ENCODE measurements around the gene PSMD4. TPM values are rescaled to one million over a fixed set of nuclear protein-coding genes. Genes with fewer than 3 reads are reported as not detected.

PSMD4 gene
- total RNA-seq, 1 experiment from 2014 or later, result 99.7 TPM

GRCh38 chr1:151287767-151288500, 33.4 kb downstream of the PSMD4 start:
- peaks cover 34% of the 10 kb centered on the region for H3K79me2 ChIP-seq (ENCODE audit: low read length)
- H3K9ac ChIP-seq (ENCODE audit: low read length), result no peak overlapping the region
- peaks cover 21% of the 10 kb centered on the region for H3K36me3 ChIP-seq (ENCODE audit: insufficient read depth, low read length)
- no peak overlapping the region for H3K4me3 ChIP-seq (ENCODE audit: low read length)
- no peak for DNase-seq
- H3K4me2 ChIP-seq (ENCODE audit: low read depth, low read length, poor library complexity, severe bottlenecking), result no peak overlapping the region
- peaks cover 12% of the 10 kb centered on the region; the same call in 1 of the 2 replicates for H4K20me1 ChIP-seq (ENCODE audit: insufficient read depth, low read depth, low read length)
- H3K27me3 ChIP-seq (ENCODE audit: low read length), result no peaks in the 10 kb centered on the region
- H3K9me2 ChIP-seq (replicated peaks; ENCODE audit: insufficient read depth, low read length), result no peaks in the 10 kb centered on the region
- H3K27ac ChIP-seq (ENCODE audit: low read length), result no peak overlapping the region
- no peaks in the 10 kb centered on the region for H3K9me3 ChIP-seq (ENCODE audit: low read length)
- H3K4me1 ChIP-seq (ENCODE audit: low read length), result peaks cover 15% of the 10 kb centered on the region
- no peak overlapping the region for H2AFZ ChIP-seq (ENCODE audit: low read length)

GRCh38 chr1:151288502-151288901, 34.0 kb downstream of the PSMD4 start:
- Histone ChIP-seq H3K9me3 (ENCODE audit: low read length) (no peaks in the 10 kb centered on the region), H3K27me3 (ENCODE audit: low read length) (no peaks in the 10 kb centered on the region), H3K79me2 (ENCODE audit: low read length) (peaks cover 29% of the 10 kb centered on the region), H3K27ac (ENCODE audit: low read length) (no peak overlapping the region), H3K4me3 (ENCODE audit: low read length) (no peak overlapping the region), H3K36me3 (ENCODE audit: insufficient read depth, low read length) (peaks cover 22% of the 10 kb centered on the region), H3K9me2 (replicated peaks; ENCODE audit: insufficient read depth, low read length) (no peaks in the 10 kb centered on the region), H4K20me1 (ENCODE audit: insufficient read depth, low read depth, low read length) (peaks cover 12% of the 10 kb centered on the region; the same call in 1 of the 2 replicates), H2AFZ (ENCODE audit: low read length) (no peak overlapping the region), H3K4me2 (ENCODE audit: low read depth, low read length, poor library complexity, severe bottlenecking) (no peak overlapping the region), H3K9ac (ENCODE audit: low read length) (no peak overlapping the region), H3K4me1 (ENCODE audit: low read length) (peaks cover 10% of the 10 kb centered on the region)
- no peak for DNase-seq

GRCh38 chr1:151289080-151289935, 34.8 kb downstream of the PSMD4 start:
- peaks cover 20% of the 10 kb centered on the region for H3K79me2 ChIP-seq (ENCODE audit: low read length)
- no peaks in the 10 kb centered on the region for H3K9me3 ChIP-seq (ENCODE audit: low read length)
- H3K4me1 ChIP-seq (ENCODE audit: low read length), result peaks cover 2% of the 10 kb centered on the region
- no peak overlapping the region for H2AFZ ChIP-seq (ENCODE audit: low read length)
- peaks cover 6% of the 10 kb centered on the region; the same call in 1 of the 2 replicates for H4K20me1 ChIP-seq (ENCODE audit: insufficient read depth, low read depth, low read length)
- H3K4me3 ChIP-seq (ENCODE audit: low read length), result no peak overlapping the region
- H3K36me3 ChIP-seq (ENCODE audit: insufficient read depth, low read length), result peaks cover 24% of the 10 kb centered on the region
- H3K4me2 ChIP-seq (ENCODE audit: low read depth, low read length, poor library complexity, severe bottlenecking), result no peak overlapping the region
- no peaks in the 10 kb centered on the region for H3K9me2 ChIP-seq (replicated peaks; ENCODE audit: insufficient read depth, low read length)
- no peak for DNase-seq
- H3K9ac ChIP-seq (ENCODE audit: low read length), result no peak overlapping the region
- H3K27me3 ChIP-seq (ENCODE audit: low read length), result no peaks in the 10 kb centered on the region
- no peak overlapping the region for H3K27ac ChIP-seq (ENCODE audit: low read length)

- H3K36me3 ChIP-seq (ENCODE audit: insufficient read depth, low read length), result peaks cover 29% of the 10 kb centered on the region
- no peak for DNase-seq
- H3K9me3 ChIP-seq (ENCODE audit: low read length), result no peaks in the 10 kb centered on the region
- H3K4me2 ChIP-seq (ENCODE audit: low read depth, low read length, poor library complexity, severe bottlenecking), result no peak overlapping the region
- H3K9ac ChIP-seq (ENCODE audit: low read length), result no peak overlapping the region
- H3K79me2 ChIP-seq (ENCODE audit: low read length), result peaks cover 12% of the 10 kb centered on the region
- H3K4me3 ChIP-seq (ENCODE audit: low read length), result no peak overlapping the region
- H2AFZ ChIP-seq (ENCODE audit: low read length), result no peak overlapping the region
- no peaks in the 10 kb centered on the region for H3K4me1 ChIP-seq (ENCODE audit: low read length)
- no peaks in the 10 kb centered on the region for H3K9me2 ChIP-seq (replicated peaks; ENCODE audit: insufficient read depth, low read length)
- H3K27ac ChIP-seq (ENCODE audit: low read length), result no peak overlapping the region
- 0 out of 2 replicates have a peak, but pooled peaks cover 4% of the 10 kb centered on the region for H4K20me1 ChIP-seq (ENCODE audit: insufficient read depth, low read depth, low read length)
- no peaks in the 10 kb centered on the region for H3K27me3 ChIP-seq (ENCODE audit: low read length)
Measured at GRCh38 chr1:151289991-151290708, 35.6 kb downstream of the PSMD4 start.

GRCh38 chr1:151290709-151291303, 36.3 kb downstream of the PSMD4 start:
- no peaks in the 10 kb centered on the region for H3K9me3 ChIP-seq (ENCODE audit: low read length)
- no peak overlapping the region for H3K9ac ChIP-seq (ENCODE audit: low read length)
- H3K36me3 ChIP-seq (ENCODE audit: insufficient read depth, low read length), result peaks cover 29% of the 10 kb centered on the region
- H3K4me3 ChIP-seq (ENCODE audit: low read length), result no peak overlapping the region
- no peaks in the 10 kb centered on the region for H3K4me1 ChIP-seq (ENCODE audit: low read length)
- no peaks in the 10 kb centered on the region for H3K27me3 ChIP-seq (ENCODE audit: low read length)
- no peak for DNase-seq
- no peak overlapping the region for H3K27ac ChIP-seq (ENCODE audit: low read length)
- no peak overlapping the region for H2AFZ ChIP-seq (ENCODE audit: low read length)
- peaks cover 8% of the 10 kb centered on the region for H3K79me2 ChIP-seq (ENCODE audit: low read length)
- 0 out of 2 replicates have a peak, but pooled peaks cover 4% of the 10 kb centered on the region for H4K20me1 ChIP-seq (ENCODE audit: insufficient read depth, low read depth, low read length)
- no peaks in the 10 kb centered on the region for H3K9me2 ChIP-seq (replicated peaks; ENCODE audit: insufficient read depth, low read length)
- H3K4me2 ChIP-seq (ENCODE audit: low read depth, low read length, poor library complexity, severe bottlenecking), result no peak overlapping the region

- Histone ChIP-seq H3K27me3 (ENCODE audit: low read length) (no peaks in the 10 kb centered on the region), H3K36me3 (ENCODE audit: insufficient read depth, low read length) (peaks cover 28% of the 10 kb centered on the region), H4K20me1 (ENCODE audit: insufficient read depth, low read depth, low read length) (0 out of 2 replicates have a peak, but pooled peaks cover 4% of the 10 kb centered on the region), H3K4me1 (ENCODE audit: low read length) (no peaks in the 10 kb centered on the region), H3K4me2 (ENCODE audit: low read depth, low read length, poor library complexity, severe bottlenecking) (no peak overlapping the region), H3K9ac (ENCODE audit: low read length) (no peak overlapping the region), H3K79me2 (ENCODE audit: low read length) (0 out of 2 replicates have a peak, but pooled peaks cover 1% of the 10 kb centered on the region), H3K4me3 (ENCODE audit: low read length) (no peak overlapping the region), H3K27ac (ENCODE audit: low read length) (no peak overlapping the region), H3K9me3 (ENCODE audit: low read length) (no peaks in the 10 kb centered on the region), H3K9me2 (replicated peaks; ENCODE audit: insufficient read depth, low read length) (no peaks in the 10 kb centered on the region), H2AFZ (ENCODE audit: low read length) (no peak overlapping the region)
- DNase-seq, result no peak
Measured at GRCh38 chr1:151292207-151293030, 37.9 kb downstream of the PSMD4 start.

- no peak overlapping the region for H3K4me2 ChIP-seq (ENCODE audit: low read depth, low read length, poor library complexity, severe bottlenecking)
- H3K4me1 ChIP-seq (ENCODE audit: low read length), result no peaks in the 10 kb centered on the region
- H3K79me2 ChIP-seq (ENCODE audit: low read length), result no peaks in the 10 kb centered on the region
- no peak overlapping the region for H3K27ac ChIP-seq (ENCODE audit: low read length)
- no peak overlapping the region for H3K9ac ChIP-seq (ENCODE audit: low read length)
- H2AFZ ChIP-seq (ENCODE audit: low read length), result no peak overlapping the region
- H3K36me3 ChIP-seq (ENCODE audit: insufficient read depth, low read length), result peaks cover 32% of the 10 kb centered on the region
- 0 out of 2 replicates have a peak, but pooled peaks cover 4% of the 10 kb centered on the region for H4K20me1 ChIP-seq (ENCODE audit: insufficient read depth, low read depth, low read length)
- H3K4me3 ChIP-seq (ENCODE audit: low read length), result no peak overlapping the region
- no peaks in the 10 kb centered on the region for H3K9me3 ChIP-seq (ENCODE audit: low read length)
- no peak for DNase-seq
- no peaks in the 10 kb centered on the region for H3K9me2 ChIP-seq (replicated peaks; ENCODE audit: insufficient read depth, low read length)
- no peaks in the 10 kb centered on the region for H3K27me3 ChIP-seq (ENCODE audit: low read length)
Measured at GRCh38 chr1:151293093-151293492, 38.6 kb downstream of the PSMD4 start.

Measured in Karpas-422 (cell line).